SK-N-SH (cell line): ENCODE results near the gene LILRB4. TPM values are rescaled to one million over a fixed set of nuclear protein-coding genes. Genes with fewer than 3 reads are reported as not detected.

Experiments used
- CTCF ChIA-PET: fragments of 300-600, 350-600 bp; formaldehyde crosslinking; extraction: SDS; loops from one replicate; lab custom pipeline; 2021; lab: Yijun Ruan, JAX
- POLR2A ChIA-PET: fragments of 350-600 bp; sonication (Branson Sonifier 250); formaldehyde crosslinking; extraction: SDS; loops from one replicate; lab custom pipeline; 2020; ENCODE audit warnings: antibody characterized with exemption, inconsistent platforms; lab: Yijun Ruan, JAX
- DNase-seq: peaks from one replicate; pipeline ENCODE4 v3.0.0; 2012
- H2AFZ ChIP-seq: fragments of 200-600 bp; sonication (generic); 2 replicates; pipeline ENCODE4 v1.8.1; 2016; ENCODE audit warnings: antibody characterized with exemption, mild to moderate bottlenecking, low read depth
- H3F3A ChIP-seq: fragments of 200-600 bp; sonication (generic); replicated peaks from 2 replicates; pipeline ENCODE3; 2016; ENCODE audit warnings: antibody characterized with exemption, mild to moderate bottlenecking; ENCODE audit not compliant: insufficient read depth
- H3K27ac ChIP-seq, 2 experiments: fragments of 200-500 bp in 1 of 2; fragments of 200-600 bp in 1 of 2; sonication (Bioruptor generic) in 1 of 2; sonication (generic), shearing (Covaris generic) in 1 of 2; 2 replicates each; pipeline versions ENCODE4 v1.5.1 to v1.6.1; 2014 to 2016; ENCODE audit warnings: low read depth in 2 of 2, inconsistent platforms in 1 of 2, low read length in 1 of 2, mild to moderate bottlenecking in 1 of 2, mixed read lengths in 1 of 2
- H3K27me3 ChIP-seq: fragments of 200-600 bp; sonication (generic), shearing (Covaris generic); 2 replicates; pipeline ENCODE4 v1.6.1; 2016; ENCODE audit warnings: mixed run types; ENCODE audit not compliant: insufficient read depth
- H3K36me3 ChIP-seq, 2 experiments: fragments of 200-500 bp in 1 of 2; fragments of 200-600 bp in 1 of 2; sonication (Bioruptor generic) in 1 of 2; sonication (generic) in 1 of 2; replicated peaks in 1 of 2; 2 replicates each; pipeline versions ENCODE3 to v1.5.1; 2014 to 2016; ENCODE audit warnings: low read length in 1 of 2, mild to moderate bottlenecking in 1 of 2; ENCODE audit not compliant: insufficient read depth in 2 of 2, control insufficient read depth in 1 of 2
- H3K4me1 ChIP-seq, 2 experiments: fragments of 200-500 bp in 1 of 2; fragments of 200-600 bp in 1 of 2; sonication (Bioruptor generic) in 1 of 2; sonication (generic), shearing (Covaris generic) in 1 of 2; 2 replicates each; pipeline versions ENCODE4 v1.5.1 to v1.6.1; 2014 to 2016; ENCODE audit warnings: low read depth in 1 of 2, low read length in 1 of 2, mixed run types in 1 of 2; ENCODE audit not compliant: insufficient read depth in 2 of 2, control insufficient read depth in 1 of 2
- H3K4me2 ChIP-seq: fragments of 200-600 bp; sonication (generic), shearing (Covaris generic); 2 replicates; pipeline ENCODE4 v1.6.1; 2017; ENCODE audit warnings: mixed run types
- H3K4me3 ChIP-seq, 2 experiments: fragments of 200-500 bp in 1 of 2; fragments of 200-600 bp in 1 of 2; sonication (Bioruptor generic) in 1 of 2; sonication (generic), shearing (Covaris generic) in 1 of 2; 2 replicates each; pipeline versions ENCODE4 v1.5.1 to v1.8.1; 2014 to 2016; ENCODE audit warnings: low read depth in 2 of 2, inconsistent platforms in 1 of 2, low read length in 1 of 2, mild to moderate bottlenecking in 1 of 2, mixed read lengths in 1 of 2, moderate library complexity in 1 of 2
- H3K79me2 ChIP-seq: fragments of 200-600 bp; sonication (generic); 2 replicates; pipeline ENCODE4 v1.8.1; 2017; ENCODE audit warnings: mild to moderate bottlenecking; ENCODE audit not compliant: insufficient read depth
- H3K9ac ChIP-seq: fragments of 200-600 bp; sonication (generic); 2 replicates; pipeline ENCODE4 v1.6.1; 2017; ENCODE audit warnings: mixed run types
- H3K9me2 ChIP-seq: fragments of 200-600 bp; sonication (generic); 2 replicates; pipeline ENCODE4 v1.6.1; 2017; ENCODE audit warnings: mixed run types
- H3K9me3 ChIP-seq: fragments of 200-600 bp; sonication (generic); 2 replicates; pipeline ENCODE4 v1.6.1; 2017; ENCODE audit warnings: mixed run types, mild to moderate bottlenecking, moderate library complexity
- H4K20me1 ChIP-seq: fragments of 200-600 bp; sonication (generic); 2 replicates; pipeline ENCODE4 v1.6.1; 2017; ENCODE audit warnings: mild to moderate bottlenecking, mixed run types; ENCODE audit not compliant: insufficient read depth
- EP300 ChIP-seq, 2 experiments: IDR thresholded peaks; 2 replicates each; pipeline versions ENCODE4 v1.4.0 to v1.6.1; 2012; ENCODE audit warnings: borderline replicate concordance in 1 of 2, low read depth in 1 of 2, low read length in 1 of 2
- EZH2phosphoT487 ChIP-seq: fragments of 200-600 bp; sonication (generic); IDR thresholded peaks from 2 replicates; pipeline ENCODE4 v1.6.1; 2017; ENCODE audit warnings: low read depth, mixed run types, mild to moderate bottlenecking, antibody characterized with exemption, moderate library complexity, borderline replicate concordance
- GATA2 ChIP-seq: sonication (generic); formaldehyde crosslinking; IDR thresholded peaks from 2 replicates; pipeline ENCODE4 v1.5.0; 2020; ENCODE audit warnings: mild to moderate bottlenecking, missing genetic modification reagents
- MEF2A ChIP-seq: IDR thresholded peaks from 2 replicates; pipeline ENCODE4 v1.4.0; 2012; ENCODE audit warnings: low read depth, borderline replicate concordance
- NRF1 ChIP-seq: IDR thresholded peaks from 2 replicates; pipeline ENCODE4 v1.6.1; 2012; ENCODE audit warnings: low read depth, mild to moderate bottlenecking, low read length
- RAD21 ChIP-seq: IDR thresholded peaks from 2 replicates; pipeline ENCODE4 v1.6.1; 2012; ENCODE audit warnings: mild to moderate bottlenecking, low read length
- SIN3A ChIP-seq: IDR thresholded peaks from 2 replicates; pipeline ENCODE4 v1.6.1; 2012; ENCODE audit warnings: low read depth, mild to moderate bottlenecking, low read length, moderate library complexity, borderline replicate concordance
- SMC3 ChIP-seq: IDR thresholded peaks from 2 replicates; pipeline ENCODE4 v1.6.1; 2012; ENCODE audit warnings: low read depth, low read length, improper control_type of control experiment
- TAF1 ChIP-seq: IDR thresholded peaks from 2 replicates; pipeline ENCODE4 v1.6.1; 2012; ENCODE audit warnings: low read depth, mild to moderate bottlenecking, low read length, moderate library complexity, borderline replicate concordance
- TEAD4 ChIP-seq: IDR thresholded peaks from 2 replicates; pipeline ENCODE4 v1.4.0; 2012; ENCODE audit warnings: mild to moderate bottlenecking, borderline replicate concordance; ENCODE audit not compliant: insufficient read depth
- WGBS: methylation state at CpG from one replicate; pipeline ENCODE4 v1.1.6; 2017; ENCODE audit warnings: low lambda C conversion rate; 5-methylcytosine and 5-hydroxymethylcytosine counted together
- polyA plus RNA-seq, 3 experiments: library from polyadenylated mRNA; depleted of rRNA; stranded (reverse); fragments of >200 nt; gene quantifications; 2 replicates each; pipeline ENCODE4 v1.2.3, GENCODE V29; 2012
- TF ChIP-seq, protein P1 (sequence below): IDR thresholded peaks from 2 replicates; pipeline ENCODE4; 2012
- TF ChIP-seq, protein P2 (sequence below): fragments of 150-350 bp; IDR thresholded peaks from 2 replicates; pipeline ENCODE4 v1.6.1; 2016; ENCODE audit warnings: mild to moderate bottlenecking, low read depth, low read length
- TF ChIP-seq, protein P3 (sequence below): IDR thresholded peaks from 2 replicates; pipeline ENCODE4 v1.4.0; 2012; ENCODE audit warnings: low read depth, borderline replicate concordance
- TF ChIP-seq, protein P4 (sequence below): IDR thresholded peaks from 2 replicates; pipeline ENCODE4 v1.4.0; 2012; ENCODE audit warnings: low read depth, borderline replicate concordance
- TF ChIP-seq, protein P5 (sequence below): IDR thresholded peaks from 2 replicates; pipeline ENCODE4 v1.4.0; 2012; ENCODE audit warnings: low read depth

The LILRB4 gene
- polyA plus RNA-seq, 1 of the 3 experiments (the other 2 are of a cell fraction) = not detected

DNA sequence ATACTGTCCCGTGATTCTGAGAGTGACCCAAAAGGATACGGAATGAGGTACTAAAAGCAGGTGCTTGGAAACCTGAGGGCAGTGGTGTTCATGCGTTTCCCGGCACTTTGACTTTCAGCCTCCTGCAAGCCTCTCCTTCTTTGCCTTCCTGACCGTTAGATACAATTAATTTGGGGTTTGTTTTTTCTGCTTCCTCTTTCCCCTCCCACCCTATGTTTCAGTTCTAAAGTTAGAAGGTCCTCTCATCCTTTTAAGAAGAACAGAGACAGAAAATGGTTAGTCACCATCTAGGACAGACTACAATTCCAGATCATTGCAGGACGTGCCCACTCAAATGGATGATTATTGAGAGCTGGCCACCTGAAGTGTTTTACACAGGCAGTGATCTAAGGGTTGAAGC is 1.8 kb upstream of the LILRB4 start:
- Histone ChIP-seq H3K27ac (no peak overlapping the region), H3K9ac (no peak overlapping the region), H3K36me3 (no peaks in the 10 kb centered on the region), H4K20me1 (no peaks in the 10 kb centered on the region), H3K27me3 (peaks cover 38% of the 10 kb centered on the region; the same call in 1 of the 2 replicates), H3F3A (no peaks in the 10 kb centered on the region), H3K9me2 (no peaks in the 10 kb centered on the region), H3K4me1 (no peaks in the 10 kb centered on the region), H3K9me3 (no peaks in the 10 kb centered on the region), H3K79me2 (no peaks in the 10 kb centered on the region)
- ChIA-PET CTCF (interaction anchor here (5.2 kb wide), 1 partner anchor 14 kb away, joined by 34 read pairs; no protein-coding TSS in a partner anchor), POLR2A (no interaction called here)
- no peak for DNase-seq
- TF ChIP-seq TEAD4 = no peak
- TF ChIP-seq, protein P1, sequence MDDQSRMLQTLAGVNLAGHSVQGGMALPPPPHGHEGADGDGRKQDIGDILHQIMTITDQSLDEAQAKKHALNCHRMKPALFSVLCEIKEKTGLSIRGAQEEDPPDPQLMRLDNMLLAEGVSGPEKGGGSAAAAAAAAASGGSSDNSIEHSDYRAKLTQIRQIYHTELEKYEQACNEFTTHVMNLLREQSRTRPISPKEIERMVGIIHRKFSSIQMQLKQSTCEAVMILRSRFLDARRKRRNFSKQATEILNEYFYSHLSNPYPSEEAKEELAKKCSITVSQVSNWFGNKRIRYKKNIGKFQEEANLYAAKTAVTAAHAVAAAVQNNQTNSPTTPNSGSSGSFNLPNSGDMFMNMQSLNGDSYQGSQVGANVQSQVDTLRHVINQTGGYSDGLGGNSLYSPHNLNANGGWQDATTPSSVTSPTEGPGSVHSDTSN = no peak
- TF ChIP-seq, all 33 proteins: peak for 0
- WGBS = 3% methylated on average over 6 of the region's 6 CpGs
- Histone ChIP-seq H3K4me2 (no peak overlapping the region), H3K4me3 (no peak overlapping the region), H2AFZ (no peak overlapping the region)

DNA sequence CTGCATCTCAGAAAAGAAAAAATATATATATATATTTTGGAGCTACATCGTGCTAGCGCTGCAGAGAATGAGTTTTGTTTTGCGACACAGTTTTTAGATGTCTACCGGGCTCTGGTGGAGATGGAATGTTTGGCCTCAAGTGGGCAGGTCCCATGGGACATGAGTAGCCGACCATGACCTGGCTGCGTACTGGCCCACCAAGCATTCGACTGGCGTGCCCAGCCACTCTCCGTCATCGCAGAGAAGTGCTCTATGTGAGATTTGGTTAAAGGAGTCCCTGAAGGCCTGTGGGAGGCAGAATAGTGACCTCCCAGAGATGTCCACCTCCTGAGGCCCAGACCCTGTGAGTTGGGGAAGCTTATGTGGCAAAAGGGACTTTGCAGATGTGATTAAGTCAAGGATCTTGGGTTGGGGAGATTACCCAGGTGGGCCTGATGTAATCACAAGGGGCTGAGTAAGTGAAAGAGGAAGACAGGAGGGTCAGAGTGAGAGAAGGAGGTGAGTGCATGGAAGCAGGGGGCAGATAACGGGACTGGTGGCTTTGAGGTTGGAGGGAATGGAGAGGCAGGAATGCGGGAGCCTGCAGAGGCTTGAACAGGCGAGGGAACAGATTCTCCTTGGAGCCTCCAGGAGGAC is 821 bp upstream of the LILRB4 start:
- Histone ChIP-seq H3F3A (no peaks in the 10 kb centered on the region), H3K27ac (no peak overlapping the region), H3K9ac (no peak overlapping the region), H3K9me2 (no peaks in the 10 kb centered on the region), H3K4me3 (no peak overlapping the region), H3K4me1 (no peaks in the 10 kb centered on the region), H3K36me3 (no peaks in the 10 kb centered on the region), H4K20me1 (no peaks in the 10 kb centered on the region), H3K79me2 (no peaks in the 10 kb centered on the region), H3K9me3 (no peaks in the 10 kb centered on the region), H2AFZ (no peak overlapping the region), H3K27me3 (peaks cover 32% of the 10 kb centered on the region; the same call in 1 of the 2 replicates), H3K4me2 (no peak overlapping the region)
- ChIA-PET POLR2A (no interaction called here), CTCF (interaction anchor here (0.6 to 5.2 kb wide), 3 partner anchors 9 to 252 kb away, joined by 3 to 34 read pairs (median 11); no protein-coding TSS in a partner anchor)
- 38% methylated on average over 13 of the region's 13 CpGs for WGBS
- DNase-seq = no peak
- TF ChIP-seq NRF1 (no peak), TAF1 (no peak), EZH2phosphoT487 (no peak), MEF2A (no peak), SIN3A (no peak), SMC3 (no peak), EP300 (IDR thresholded peaks at IDR 0.05; ENCODE audit: borderline replicate concordance in 1 of 2, low read depth in 1 of 2, low read length in 1 of 2) (no peak), GATA2 (CRISPR knock-in tag) (no peak), RAD21 (no peak)
- TF ChIP-seq, protein P2, sequence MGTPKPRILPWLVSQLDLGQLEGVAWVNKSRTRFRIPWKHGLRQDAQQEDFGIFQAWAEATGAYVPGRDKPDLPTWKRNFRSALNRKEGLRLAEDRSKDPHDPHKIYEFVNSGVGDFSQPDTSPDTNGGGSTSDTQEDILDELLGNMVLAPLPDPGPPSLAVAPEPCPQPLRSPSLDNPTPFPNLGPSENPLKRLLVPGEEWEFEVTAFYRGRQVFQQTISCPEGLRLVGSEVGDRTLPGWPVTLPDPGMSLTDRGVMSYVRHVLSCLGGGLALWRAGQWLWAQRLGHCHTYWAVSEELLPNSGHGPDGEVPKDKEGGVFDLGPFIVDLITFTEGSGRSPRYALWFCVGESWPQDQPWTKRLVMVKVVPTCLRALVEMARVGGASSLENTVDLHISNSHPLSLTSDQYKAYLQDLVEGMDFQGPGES = no peak
- TF ChIP-seq, protein P1 = no peak
- TF ChIP-seq, protein P3, sequence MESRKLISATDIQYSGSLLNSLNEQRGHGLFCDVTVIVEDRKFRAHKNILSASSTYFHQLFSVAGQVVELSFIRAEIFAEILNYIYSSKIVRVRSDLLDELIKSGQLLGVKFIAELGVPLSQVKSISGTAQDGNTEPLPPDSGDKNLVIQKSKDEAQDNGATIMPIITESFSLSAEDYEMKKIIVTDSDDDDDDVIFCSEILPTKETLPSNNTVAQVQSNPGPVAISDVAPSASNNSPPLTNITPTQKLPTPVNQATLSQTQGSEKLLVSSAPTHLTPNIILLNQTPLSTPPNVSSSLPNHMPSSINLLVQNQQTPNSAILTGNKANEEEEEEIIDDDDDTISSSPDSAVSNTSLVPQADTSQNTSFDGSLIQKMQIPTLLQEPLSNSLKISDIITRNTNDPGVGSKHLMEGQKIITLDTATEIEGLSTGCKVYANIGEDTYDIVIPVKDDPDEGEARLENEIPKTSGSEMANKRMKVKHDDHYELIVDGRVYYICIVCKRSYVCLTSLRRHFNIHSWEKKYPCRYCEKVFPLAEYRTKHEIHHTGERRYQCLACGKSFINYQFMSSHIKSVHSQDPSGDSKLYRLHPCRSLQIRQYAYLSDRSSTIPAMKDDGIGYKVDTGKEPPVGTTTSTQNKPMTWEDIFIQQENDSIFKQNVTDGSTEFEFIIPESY = no peak
- TF ChIP-seq, protein P4, sequence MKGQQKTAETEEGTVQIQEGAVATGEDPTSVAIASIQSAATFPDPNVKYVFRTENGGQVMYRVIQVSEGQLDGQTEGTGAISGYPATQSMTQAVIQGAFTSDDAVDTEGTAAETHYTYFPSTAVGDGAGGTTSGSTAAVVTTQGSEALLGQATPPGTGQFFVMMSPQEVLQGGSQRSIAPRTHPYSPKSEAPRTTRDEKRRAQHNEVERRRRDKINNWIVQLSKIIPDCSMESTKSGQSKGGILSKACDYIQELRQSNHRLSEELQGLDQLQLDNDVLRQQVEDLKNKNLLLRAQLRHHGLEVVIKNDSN = no peak
- TF ChIP-seq, protein P5, sequence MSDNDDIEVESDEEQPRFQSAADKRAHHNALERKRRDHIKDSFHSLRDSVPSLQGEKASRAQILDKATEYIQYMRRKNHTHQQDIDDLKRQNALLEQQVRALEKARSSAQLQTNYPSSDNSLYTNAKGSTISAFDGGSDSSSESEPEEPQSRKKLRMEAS = no peak
